IPS-15b (cell line): Measurements from ENCODE around the gene ELF5.

ENCODE experiments used
- H3K27me3 ChIP-seq: one replicate; pipeline ENCODE4 v1.6.1; 2013; ENCODE audit warnings: low read length; ENCODE audit not compliant: control insufficient read depth, insufficient read depth
- H3K36me3 ChIP-seq: one replicate; pipeline ENCODE4 v1.6.1; 2013; ENCODE audit warnings: low read length; ENCODE audit not compliant: control insufficient read depth, insufficient read depth
- H3K4me1 ChIP-seq: one replicate; pipeline ENCODE4 v1.6.1; 2013; ENCODE audit warnings: mild to moderate bottlenecking, low read length; ENCODE audit not compliant: control insufficient read depth, insufficient read depth
- H3K4me3 ChIP-seq: one replicate; pipeline ENCODE4 v1.5.1; 2013; ENCODE audit warnings: low read depth, low read length
- H3K9ac ChIP-seq: one replicate; pipeline ENCODE4 v1.6.1; 2013; ENCODE audit warnings: low read depth, mild to moderate bottlenecking, low read length
- H3K9me3 ChIP-seq: one replicate; pipeline ENCODE4 v1.6.1; 2013; ENCODE audit warnings: mild to moderate bottlenecking, low read length; ENCODE audit not compliant: control insufficient read depth, insufficient read depth

ELF5 gene

GRCh38 chr11:34513682-34514449 lies at the start of gene ELF5:
TSS of gene ELF5 (minus strand) at chr11:34513794. CDS start at chr11:34505749, 8,045 bp downstream.
- no peaks in the 10 kb centered on the region for H3K4me1 ChIP-seq
- H3K4me3 ChIP-seq: no peak within 1 kb of the TSS
- H3K27me3 ChIP-seq: no peaks in the 10 kb centered on the region
- no peak within 1 kb of the TSS for H3K9ac ChIP-seq
- H3K36me3 ChIP-seq: no peaks in the 10 kb centered on the region
- H3K9me3 ChIP-seq: no peaks in the 10 kb centered on the region

- Histone ChIP-seq H3K9ac (no peak overlapping the region), H3K4me1 (peaks cover 4% of the 10 kb centered on the region), H3K4me3 (no peak overlapping the region), H3K27me3 (no peaks in the 10 kb centered on the region), H3K36me3 (no peaks in the 10 kb centered on the region), H3K9me3 (no peaks in the 10 kb centered on the region)
Observed at GRCh38 chr11:34562976-34563375, 49.4 kb upstream of the ELF5 start.

- Histone ChIP-seq H3K27me3 (no peaks in the 10 kb centered on the region), H3K36me3 (no peaks in the 10 kb centered on the region), H3K9me3 (no peaks in the 10 kb centered on the region), H3K4me1 (peaks cover 4% of the 10 kb centered on the region), H3K4me3 (no peak overlapping the region), H3K9ac (no peak overlapping the region)
Observed at GRCh38 chr11:34560511-34560910, 46.9 kb upstream of the ELF5 start.

- Histone ChIP-seq H3K9ac (no peak overlapping the region), H3K9me3 (no peaks in the 10 kb centered on the region), H3K27me3 (no peaks in the 10 kb centered on the region), H3K36me3 (no peaks in the 10 kb centered on the region), H3K4me3 (no peak overlapping the region), H3K4me1 (no peaks in the 10 kb centered on the region)
Observed at GRCh38 chr11:34558673-34559072, 45.1 kb upstream of the ELF5 start.

- H3K4me1 ChIP-seq: no peaks in the 10 kb centered on the region
- H3K9me3 ChIP-seq: no peaks in the 10 kb centered on the region
- no peaks in the 10 kb centered on the region for H3K36me3 ChIP-seq
- H3K4me3 ChIP-seq: no peak overlapping the region
- H3K27me3 ChIP-seq: no peaks in the 10 kb centered on the region
- no peak overlapping the region for H3K9ac ChIP-seq
Observed at GRCh38 chr11:34558211-34558610, 44.6 kb upstream of the ELF5 start.

GRCh38 chr11:34552270-34552669 lies 38.7 kb upstream of the ELF5 start:
- Histone ChIP-seq H3K4me3 (no peak overlapping the region), H3K9me3 (no peaks in the 10 kb centered on the region), H3K27me3 (no peaks in the 10 kb centered on the region), H3K4me1 (no peaks in the 10 kb centered on the region), H3K36me3 (no peaks in the 10 kb centered on the region), H3K9ac (no peak overlapping the region)

GRCh38 chr11:34549271-34549670 lies 35.7 kb upstream of the ELF5 start:
- Histone ChIP-seq H3K4me1 (no peaks in the 10 kb centered on the region), H3K9ac (no peak overlapping the region), H3K4me3 (no peak overlapping the region), H3K9me3 (no peaks in the 10 kb centered on the region), H3K27me3 (no peaks in the 10 kb centered on the region), H3K36me3 (no peaks in the 10 kb centered on the region)

GRCh38 chr11:34548278-34548677 lies 34.7 kb upstream of the ELF5 start:
- H3K4me3 ChIP-seq: no peak overlapping the region
- no peak overlapping the region for H3K9ac ChIP-seq
- no peaks in the 10 kb centered on the region for H3K4me1 ChIP-seq
- no peaks in the 10 kb centered on the region for H3K36me3 ChIP-seq
- H3K27me3 ChIP-seq: no peaks in the 10 kb centered on the region
- no peaks in the 10 kb centered on the region for H3K9me3 ChIP-seq

- no peaks in the 10 kb centered on the region for H3K4me1 ChIP-seq
- H3K4me3 ChIP-seq: no peak overlapping the region
- H3K36me3 ChIP-seq: no peaks in the 10 kb centered on the region
- H3K9ac ChIP-seq: no peak overlapping the region
- no peaks in the 10 kb centered on the region for H3K27me3 ChIP-seq
- no peaks in the 10 kb centered on the region for H3K9me3 ChIP-seq
Observed at GRCh38 chr11:34546511-34547209, 33.1 kb upstream of the ELF5 start.

- Histone ChIP-seq H3K9ac (no peak overlapping the region), H3K9me3 (no peaks in the 10 kb centered on the region), H3K4me3 (no peak overlapping the region), H3K4me1 (no peaks in the 10 kb centered on the region), H3K36me3 (no peaks in the 10 kb centered on the region), H3K27me3 (no peaks in the 10 kb centered on the region)
Observed at GRCh38 chr11:34542089-34542488, 28.5 kb upstream of the ELF5 start.

GRCh38 chr11:34540870-34541269 lies 27.3 kb upstream of the ELF5 start:
- Histone ChIP-seq H3K27me3 (no peaks in the 10 kb centered on the region), H3K4me3 (no peak overlapping the region), H3K9ac (no peak overlapping the region), H3K36me3 (no peaks in the 10 kb centered on the region), H3K4me1 (no peaks in the 10 kb centered on the region), H3K9me3 (no peaks in the 10 kb centered on the region)

- Histone ChIP-seq H3K36me3 (no peaks in the 10 kb centered on the region), H3K4me3 (no peak overlapping the region), H3K9ac (no peak overlapping the region), H3K9me3 (no peaks in the 10 kb centered on the region), H3K4me1 (no peaks in the 10 kb centered on the region), H3K27me3 (no peaks in the 10 kb centered on the region)
Observed at GRCh38 chr11:34537636-34538035, 24.0 kb upstream of the ELF5 start.
